GM12865 (cell line): Measurements from ENCODE around the gene FSTL4.

Experiments used
- DNase-seq: peaks from one replicate; pipeline ENCODE4 v3.0.0; 2010; ENCODE audit warnings: low read depth
- H3K4me3 ChIP-seq: 2 replicates; pipeline ENCODE4 v1.5.1; 2011; ENCODE audit warnings: mild to moderate bottlenecking, low read depth, low read length, control low read depth
- CTCF ChIP-seq: IDR thresholded peaks from 2 replicates; pipeline ENCODE4 v1.5.1; 2011; ENCODE audit warnings: low read length, control low read depth, low read depth, inconsistent platforms; ENCODE audit not compliant: insufficient read depth; ENCODE audit errors: missing control alignments

FSTL4 gene

DNA sequence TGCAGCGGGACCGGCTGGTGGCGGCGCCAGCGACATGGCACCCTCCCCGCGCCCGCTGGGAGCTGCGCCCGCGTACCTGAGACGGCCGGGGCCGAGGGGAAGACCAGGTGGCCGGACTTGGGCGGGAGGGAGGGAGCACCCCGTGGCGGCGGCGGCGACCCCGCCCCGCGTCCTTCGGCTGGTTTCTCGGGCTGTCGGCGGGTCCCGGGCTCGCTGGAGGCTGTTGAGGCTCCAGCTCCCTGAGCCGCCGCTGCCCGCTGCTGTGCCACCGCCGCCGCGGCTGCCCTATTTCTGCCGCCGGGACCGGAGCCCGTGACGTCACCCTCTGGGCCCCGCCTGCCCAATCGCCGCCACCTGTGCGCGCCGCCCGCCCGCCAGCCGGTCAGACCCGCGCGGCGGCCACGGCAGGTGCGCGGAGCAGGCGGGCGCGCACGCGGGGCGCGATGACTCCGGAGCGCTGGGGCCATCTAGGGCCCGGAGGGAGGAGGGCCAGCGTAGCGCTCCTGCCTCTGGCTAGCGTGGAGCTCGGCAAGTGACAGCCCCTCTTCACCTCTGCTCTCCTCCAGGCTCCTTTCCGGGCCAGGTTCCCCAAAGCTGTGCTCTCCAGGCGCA lies at the start of gene FSTL4:
Gene FSTL4 (minus strand): TSS at position 293 of the 612 bp plus-strand sequence.
- H3K4me3 ChIP-seq: no peak within 1 kb of the TSS
- DNase-seq: peak; percentile 11
- no peak for TF ChIP-seq CTCF

DNA sequence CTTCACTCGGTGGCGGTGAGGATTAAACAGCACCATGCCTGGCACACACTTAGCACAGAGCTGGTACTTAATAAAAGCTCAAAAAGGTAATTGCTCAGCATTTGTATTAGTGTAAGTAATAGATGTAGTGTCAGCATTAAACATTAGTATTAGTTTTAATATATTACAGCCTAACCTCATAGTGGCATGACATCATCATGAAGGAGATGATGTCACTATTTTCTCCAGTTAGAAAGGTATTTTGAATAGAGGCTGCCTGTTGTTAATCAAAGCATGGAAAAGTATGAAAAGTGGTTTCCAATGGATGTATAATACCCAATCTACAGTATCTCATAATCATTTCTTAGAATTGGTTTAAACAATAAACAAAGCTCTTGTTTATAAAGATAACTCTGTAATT lies 49.0 kb upstream of the FSTL4 start:
- no peak for TF ChIP-seq CTCF
- no peak overlapping the region for H3K4me3 ChIP-seq
- no peak for DNase-seq

DNA sequence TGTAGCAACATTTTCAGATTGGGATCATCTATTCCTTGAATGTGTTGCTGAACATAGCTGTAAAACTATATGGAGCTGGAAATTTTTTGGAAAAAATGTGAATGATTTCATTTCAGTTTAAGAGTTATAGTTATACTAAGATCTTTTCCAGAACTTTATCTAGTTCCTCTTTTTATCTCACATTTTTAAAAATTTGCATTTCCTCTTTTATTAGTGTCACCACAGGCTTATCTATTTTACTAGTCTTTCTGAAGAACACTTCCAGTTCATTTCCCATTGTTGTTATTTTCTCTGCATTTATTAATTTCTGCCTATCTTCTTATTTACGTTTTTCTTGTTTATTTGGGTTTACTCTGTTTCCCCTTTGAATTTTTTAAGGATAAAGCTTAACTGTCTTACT lies 46.0 kb upstream of the FSTL4 start:
- TF ChIP-seq CTCF: no peak
- no peak for DNase-seq
- no peak overlapping the region for H3K4me3 ChIP-seq

GRCh38 chr5:133657036-133657435 lies 44.7 kb upstream of the FSTL4 start:
- H3K4me3 ChIP-seq: no peak overlapping the region
- TF ChIP-seq CTCF: no peak
- no peak for DNase-seq

GRCh38 chr5:133655966-133656365 lies 43.6 kb upstream of the FSTL4 start:
- no peak overlapping the region for H3K4me3 ChIP-seq
- DNase-seq: no peak
- TF ChIP-seq CTCF: no peak

DNA sequence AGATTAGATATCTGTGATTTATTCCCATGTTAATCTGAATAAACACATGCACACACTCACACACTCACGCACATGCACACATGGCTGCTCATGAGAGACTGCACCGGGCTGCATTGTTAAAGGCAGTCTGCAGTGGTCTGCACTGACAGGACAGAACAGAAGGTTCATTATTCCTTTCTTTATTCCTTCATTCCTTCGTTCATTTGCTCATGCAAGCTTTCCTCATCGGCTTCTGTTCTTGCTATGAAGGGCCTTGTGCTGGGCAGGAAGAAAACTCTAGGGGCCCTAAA lies 41.4 kb upstream of the FSTL4 start:
- no peak for DNase-seq
- TF ChIP-seq CTCF: no peak
- no peak overlapping the region for H3K4me3 ChIP-seq
